Fibroblast of lung (primary cell): ENCODE results near the gene BNIP5. TPM values are rescaled to one million over a fixed set of nuclear protein-coding genes. Genes with fewer than 3 reads are reported as not detected.

Experiments used
- DNase-seq, 2 donors: peaks; one replicate each; pipeline versions ENCODE4 v3.0.0 to v3.0.0-alpha.2; 2010; ENCODE audit warnings: low read depth in 2 of 2
- H2AFZ ChIP-seq: 2 replicates; pipeline ENCODE4 v1.5.1; 2012; ENCODE audit warnings: low read length, control low read depth, inconsistent platforms
- H3K27ac ChIP-seq: 2 replicates; pipeline ENCODE4 v1.5.1; 2011; ENCODE audit warnings: low read length, control low read depth; ENCODE audit not compliant: insufficient read depth
- H3K27me3 ChIP-seq: 2 replicates; pipeline ENCODE4 v1.5.1; 2011; ENCODE audit warnings: mild to moderate bottlenecking, low read length; ENCODE audit not compliant: control insufficient read depth, insufficient read depth
- H3K36me3 ChIP-seq: 2 replicates; pipeline ENCODE4 v1.5.1; 2011; ENCODE audit warnings: low read length; ENCODE audit not compliant: control insufficient read depth, insufficient read depth
- H3K4me1 ChIP-seq: 2 replicates; pipeline ENCODE4 v1.5.1; 2011; ENCODE audit warnings: low read length; ENCODE audit not compliant: control insufficient read depth, insufficient read depth; ENCODE audit errors: extremely low read depth
- H3K4me2 ChIP-seq: 2 replicates; pipeline ENCODE4 v1.5.1; 2011; ENCODE audit warnings: low read length, control low read depth; ENCODE audit not compliant: insufficient read depth; ENCODE audit errors: extremely low read depth
- H3K4me3 ChIP-seq, 4 experiments: fragments of 200-600 bp in 1 of 4; sonication (generic) in 1 of 4; replicated peaks in 1 of 4; 2 replicates each; pipeline ENCODE4 v1.5.1; 2011 to 2016; ENCODE audit warnings: low read length in 4 of 4, low read depth in 3 of 4, mild to moderate bottlenecking in 3 of 4, control low read depth in 2 of 4, inconsistent platforms in 1 of 4, mixed read lengths in 1 of 4; ENCODE audit not compliant: insufficient read depth in 1 of 4; ENCODE audit errors: control extremely low read depth in 1 of 4
- H3K79me2 ChIP-seq: 2 replicates; pipeline ENCODE4 v1.5.1; 2012; ENCODE audit warnings: mild to moderate bottlenecking, low read length, inconsistent platforms; ENCODE audit not compliant: control insufficient read depth, insufficient read depth
- H3K9ac ChIP-seq: 2 replicates; pipeline ENCODE4 v1.5.1; 2011; ENCODE audit warnings: mild to moderate bottlenecking, low read length, control low read depth; ENCODE audit not compliant: insufficient read depth
- H3K9me3 ChIP-seq: 2 replicates; pipeline ENCODE4 v1.5.1; 2012; ENCODE audit warnings: low read depth, low read length; ENCODE audit not compliant: control insufficient read depth, insufficient read depth
- H4K20me1 ChIP-seq: 2 replicates; pipeline ENCODE4 v1.5.1; 2011; ENCODE audit warnings: low read length; ENCODE audit not compliant: control insufficient read depth, insufficient read depth; ENCODE audit errors: extremely low read depth
- EZH2 ChIP-seq: IDR thresholded peaks from 2 replicates; pipeline ENCODE4 v1.5.1; 2012; ENCODE audit warnings: low read length, control low read depth, mild to moderate bottlenecking; ENCODE audit errors: missing control alignments
- polyA plus RNA-seq, 2 donors: library from polyadenylated mRNA; depleted of rRNA in 1 of 2; stranded (reverse) in 1 of 2; unstranded in 1 of 2; fragments of >200 nt; gene quantifications; 2 replicates each; pipeline ENCODE4 v1.2.1, GENCODE V29; 2011 to 2012; ENCODE audit warnings: missing spikeins in 1 of 2
- total RNA-seq: library from RNA; depleted of rRNA; stranded (reverse); fragments of >200 nt; gene quantifications from 2 replicates; pipeline ENCODE4 v1.2.1, GENCODE V29; 2014
- TF ChIP-seq, protein P1 (sequence below), 2 donors: IDR thresholded peaks in 1 of 2; conservative IDR thresholded peaks in 1 of 2; 1 replicate in 1 of 2; 2 replicates in 1 of 2; pipeline ENCODE4 v1.5.1; 2011 to 2012; ENCODE audit warnings: low read length in 2 of 2, control low read depth in 1 of 2, inconsistent platforms in 1 of 2, low read depth in 1 of 2, mild to moderate bottlenecking in 1 of 2

The BNIP5 gene
- total and polyA plus RNA-seq, 2 donors (not counting 1 experiment from before 2014, with no cell fraction given), result not detected

DNA sequence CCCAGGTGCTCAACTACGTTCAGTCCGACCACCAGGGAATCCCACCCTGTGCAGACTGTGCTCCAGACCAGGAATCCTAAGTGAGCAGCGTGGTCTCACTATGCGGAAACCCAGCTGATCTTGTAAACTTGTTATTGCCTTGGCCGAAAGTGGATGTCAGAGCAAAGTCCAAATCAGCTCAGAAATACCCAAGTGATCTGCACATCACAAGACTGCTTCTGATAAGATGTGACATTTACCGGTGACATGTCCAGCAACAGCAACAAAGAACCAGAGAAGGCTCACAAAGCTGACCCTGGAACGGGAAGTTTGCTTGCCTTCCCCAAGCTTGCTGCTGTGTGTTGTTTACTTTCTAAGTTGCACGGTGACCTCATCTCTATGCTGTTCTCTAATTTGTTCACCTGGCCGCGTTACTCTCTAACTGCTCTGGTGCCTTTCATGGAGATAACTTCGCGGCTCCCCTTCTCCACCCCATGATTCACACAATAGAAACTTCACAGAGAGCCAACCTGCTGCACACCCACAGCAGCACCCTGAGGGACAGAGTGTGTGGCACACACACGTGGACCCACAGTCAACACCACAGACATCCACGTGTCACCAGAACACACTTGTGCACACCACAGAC, 1.7 kb downstream of the BNIP5 start:
- Histone ChIP-seq H3K36me3 (no peaks in the 10 kb centered on the region), H3K9me3 (no peaks in the 10 kb centered on the region)

DNA sequence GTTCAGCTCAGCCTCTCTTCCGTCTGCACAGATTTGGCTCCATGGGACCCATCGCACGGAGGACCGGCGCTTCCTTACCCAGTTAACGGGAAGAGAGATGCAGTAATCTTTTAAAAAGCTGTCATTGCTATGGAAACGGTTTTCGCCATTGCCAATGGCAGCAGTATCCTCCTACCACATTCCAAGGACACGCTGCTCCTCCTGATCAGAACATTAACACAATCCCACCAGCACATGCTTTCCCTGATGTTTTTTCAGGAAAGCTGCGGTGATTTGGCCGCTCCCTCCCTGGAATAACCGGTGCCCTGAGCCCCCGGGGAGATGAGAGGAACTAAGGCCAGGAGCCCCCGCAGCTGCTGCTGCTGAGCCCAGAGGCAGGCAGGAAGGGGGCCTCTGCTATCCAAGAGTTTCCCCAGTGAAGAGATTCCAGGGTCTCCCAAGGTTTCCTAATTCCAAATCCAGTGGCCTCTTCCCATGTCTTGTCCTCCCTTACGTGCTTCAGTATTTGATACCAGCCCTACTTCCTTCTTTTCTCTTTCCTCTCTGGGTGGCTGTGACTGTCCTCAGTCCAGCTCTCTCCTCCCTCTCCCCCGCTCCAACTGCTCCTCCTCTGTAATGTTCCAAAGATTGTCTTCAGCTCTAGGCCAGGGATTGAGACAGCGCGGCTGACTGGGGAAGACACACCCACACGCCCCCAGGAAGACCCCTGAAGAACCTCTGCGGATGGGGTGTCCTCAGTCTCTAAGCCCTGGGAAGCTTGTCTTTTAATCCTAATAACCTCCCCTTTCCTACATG, 2.6 kb downstream of the BNIP5 start:
- Histone ChIP-seq H4K20me1 (no peaks in the 10 kb centered on the region), H3K9me3 (no peaks in the 10 kb centered on the region), H3K27me3 (peaks cover 43% of the 10 kb centered on the region), H3K4me3 (no peak overlapping the region), H3K36me3 (no peaks in the 10 kb centered on the region), H3K4me1 (no peaks in the 10 kb centered on the region), H3K9ac (no peak overlapping the region), H3K27ac (no peak overlapping the region), H3K79me2 (no peaks in the 10 kb centered on the region), H3K4me2 (no peak overlapping the region), H2AFZ (no peak overlapping the region)
- peak; percentile 31 for TF ChIP-seq EZH2
- TF ChIP-seq, protein P1, sequence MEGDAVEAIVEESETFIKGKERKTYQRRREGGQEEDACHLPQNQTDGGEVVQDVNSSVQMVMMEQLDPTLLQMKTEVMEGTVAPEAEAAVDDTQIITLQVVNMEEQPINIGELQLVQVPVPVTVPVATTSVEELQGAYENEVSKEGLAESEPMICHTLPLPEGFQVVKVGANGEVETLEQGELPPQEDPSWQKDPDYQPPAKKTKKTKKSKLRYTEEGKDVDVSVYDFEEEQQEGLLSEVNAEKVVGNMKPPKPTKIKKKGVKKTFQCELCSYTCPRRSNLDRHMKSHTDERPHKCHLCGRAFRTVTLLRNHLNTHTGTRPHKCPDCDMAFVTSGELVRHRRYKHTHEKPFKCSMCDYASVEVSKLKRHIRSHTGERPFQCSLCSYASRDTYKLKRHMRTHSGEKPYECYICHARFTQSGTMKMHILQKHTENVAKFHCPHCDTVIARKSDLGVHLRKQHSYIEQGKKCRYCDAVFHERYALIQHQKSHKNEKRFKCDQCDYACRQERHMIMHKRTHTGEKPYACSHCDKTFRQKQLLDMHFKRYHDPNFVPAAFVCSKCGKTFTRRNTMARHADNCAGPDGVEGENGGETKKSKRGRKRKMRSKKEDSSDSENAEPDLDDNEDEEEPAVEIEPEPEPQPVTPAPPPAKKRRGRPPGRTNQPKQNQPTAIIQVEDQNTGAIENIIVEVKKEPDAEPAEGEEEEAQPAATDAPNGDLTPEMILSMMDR (conservative IDR thresholded peaks at IDR 0.05 in 1 of 2, IDR thresholded peaks at IDR 0.05 in 1 of 2; ENCODE audit: low read depth in 1 of 2, low read length in 2 of 2), result no peak
- peak in 1 of 2 donors; percentile 36 for DNase-seq

More for the DNA sequence above, 1.7 kb downstream of the BNIP5 start:
- no peak overlapping the region for H3K4me3 ChIP-seq
- no peak overlapping the region for H3K9ac ChIP-seq
- no peak overlapping the region for H3K4me2 ChIP-seq
- H3K79me2 ChIP-seq, result no peaks in the 10 kb centered on the region
- DNase-seq, result no peak
- H3K4me1 ChIP-seq, result no peaks in the 10 kb centered on the region
- H4K20me1 ChIP-seq, result no peaks in the 10 kb centered on the region
- no peak for TF ChIP-seq EZH2
- TF ChIP-seq, protein P1 (conservative IDR thresholded peaks at IDR 0.05 in 1 of 2, IDR thresholded peaks at IDR 0.05 in 1 of 2; ENCODE audit: low read depth in 1 of 2, low read length in 2 of 2), result no peak
- no peak overlapping the region for H3K27ac ChIP-seq
- H3K27me3 ChIP-seq, result peaks cover 48% of the 10 kb centered on the region
- H2AFZ ChIP-seq, result no peak overlapping the region

DNA sequence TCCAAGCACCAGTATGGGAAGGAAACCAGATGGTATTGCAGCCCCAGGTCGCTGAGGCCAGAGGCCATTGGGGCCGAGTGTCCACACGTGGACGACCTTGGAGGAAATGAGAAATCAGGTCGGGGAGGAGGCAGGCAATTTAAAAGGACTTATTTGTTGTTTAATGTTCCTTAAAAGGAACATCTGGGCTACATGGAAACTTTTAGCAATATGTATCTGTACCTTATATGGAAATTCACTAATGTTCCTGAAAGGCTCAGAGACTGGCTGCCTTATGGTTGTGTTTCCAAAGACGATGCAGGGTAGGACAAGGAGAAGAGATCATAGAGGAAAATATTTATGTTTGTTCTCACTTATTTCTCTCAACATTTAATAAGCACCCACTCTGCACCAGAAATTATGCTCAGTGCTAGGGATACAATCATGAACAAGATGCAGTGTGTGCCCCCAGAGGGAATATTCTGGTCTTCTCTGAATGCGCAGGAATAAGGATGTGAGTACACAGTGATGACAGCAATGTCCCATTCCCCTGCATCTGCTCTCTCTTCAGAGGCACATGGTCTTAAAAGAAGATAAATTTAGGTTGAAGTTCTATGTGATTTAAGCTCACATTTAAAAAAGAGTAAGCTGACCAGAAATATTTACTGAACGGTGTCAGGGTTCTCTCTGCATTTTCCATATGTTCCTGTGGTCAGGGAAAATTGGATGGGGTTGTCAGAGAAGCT, 3.4 kb downstream of the BNIP5 start:
- no peak overlapping the region for H3K4me2 ChIP-seq
- no peak overlapping the region for H3K9ac ChIP-seq
- no peak overlapping the region for H2AFZ ChIP-seq
- no peaks in the 10 kb centered on the region for H4K20me1 ChIP-seq
- H3K27me3 ChIP-seq, result peaks cover 41% of the 10 kb centered on the region
- no peaks in the 10 kb centered on the region for H3K79me2 ChIP-seq
- TF ChIP-seq, protein P1 (conservative IDR thresholded peaks at IDR 0.05 in 1 of 2, IDR thresholded peaks at IDR 0.05 in 1 of 2; ENCODE audit: low read depth in 1 of 2, low read length in 2 of 2), result no peak
- no peak for TF ChIP-seq EZH2
- H3K4me1 ChIP-seq, result no peaks in the 10 kb centered on the region
- H3K27ac ChIP-seq, result no peak overlapping the region
- no peak for DNase-seq
- no peaks in the 10 kb centered on the region for H3K9me3 ChIP-seq
- H3K4me3 ChIP-seq, result no peak overlapping the region
- H3K36me3 ChIP-seq, result no peaks in the 10 kb centered on the region
